Measurements from ENCODE around the gene TSPAN32. TPM values are rescaled to one million over a fixed set of nuclear protein-coding genes. Genes with fewer than 3 reads are reported as not detected.
"Not testable (repeated sequence)": the region's sequence is repeated elsewhere in the genome, so short reads cannot be mapped to it uniquely, and the experiment has no call there.

The TSPAN32 gene
- total RNA-seq, 1 donor from 2014 or later: 15.0 TPM

- no peak for DNase-seq (ENCODE audit: missing footprints)
- intact Hi-C loops (cut with DNase I): no loop called here
- no peak for ATAC-seq
These were observed 44.2 kb downstream of the TSPAN32 start for GRCh38 chr11:2346014-2346413.

- ATAC-seq (no peak), DNase-seq (ENCODE audit: missing footprints) (no peak)
- intact Hi-C loops (cut with DNase I): no loop called here
These were observed 44.9 kb downstream of the TSPAN32 start for GRCh38 chr11:2346586-2347307.

- intact Hi-C loops (cut with DNase I): no loop called here
- ATAC-seq: no peak
- DNase-seq (ENCODE audit: missing footprints): no peak
These were observed 45.6 kb downstream of the TSPAN32 start for GRCh38 chr11:2347308-2347830.

- intact Hi-C loops (cut with DNase I): no loop called here
These were observed 47.2 kb downstream of the TSPAN32 start for GRCh38 chr11:2348986-2349385.

GRCh38 chr11:2351701-2352100 lies 49.9 kb downstream of the TSPAN32 start:
- intact Hi-C loops (cut with DNase I): no loop called here
- ATAC-seq (no peak), DNase-seq (ENCODE audit: missing footprints) (no peak)

More at GRCh38 chr11:2348986-2349385, 47.2 kb downstream of the TSPAN32 start:
- ATAC-seq (no peak), DNase-seq (ENCODE audit: missing footprints) (no peak)

- DNase-seq (ENCODE audit: missing footprints): no peak
- ATAC-seq: no peak
- intact Hi-C loops (cut with DNase I): no loop called here
These were observed 50.6 kb downstream of the TSPAN32 start for GRCh38 chr11:2352420-2352819.

- ATAC-seq (no peak), DNase-seq (ENCODE audit: missing footprints) (no peak)
- intact Hi-C loops (cut with DNase I): no loop called here
These were observed 53.3 kb downstream of the TSPAN32 start for GRCh38 chr11:2355000-2355644.

- no peak for ATAC-seq
- no peak for DNase-seq (ENCODE audit: missing footprints)
- intact Hi-C loops (cut with DNase I): no loop called here
These were observed 55.4 kb downstream of the TSPAN32 start for GRCh38 chr11:2357246-2357645.

GRCh38 chr11:2357651-2358050 lies 55.8 kb downstream of the TSPAN32 start:
- intact Hi-C loops (cut with DNase I): not testable (repeated sequence)

GRCh38 chr11:2358754-2359442 lies 57.1 kb downstream of the TSPAN32 start:
- no peak for ATAC-seq
- intact Hi-C loops (cut with DNase I): no loop called here
- no peak for DNase-seq (ENCODE audit: missing footprints)

More at GRCh38 chr11:2357651-2358050, 55.8 kb downstream of the TSPAN32 start:
- not testable (repeated sequence) for ATAC-seq; DNase-seq (ENCODE audit: missing footprints)

- ATAC-seq (no peak), DNase-seq (ENCODE audit: missing footprints) (no peak)
- intact Hi-C loops (cut with DNase I): no loop called here
These were observed 57.7 kb downstream of the TSPAN32 start for GRCh38 chr11:2359557-2359956.

- ATAC-seq: no peak
- intact Hi-C loops (cut with DNase I): no loop called here
These were observed 58.3 kb downstream of the TSPAN32 start for GRCh38 chr11:2360081-2360642.

GRCh38 chr11:2361565-2361964 lies 59.8 kb downstream of the TSPAN32 start:
- no peak for ATAC-seq
- intact Hi-C loops (cut with DNase I): no loop called here
- no peak for DNase-seq (ENCODE audit: missing footprints)

More at GRCh38 chr11:2360081-2360642, 58.3 kb downstream of the TSPAN32 start:
- DNase-seq (ENCODE audit: missing footprints): no peak

GRCh38 chr11:2362414-2362813 lies 60.6 kb downstream of the TSPAN32 start:
- no peak for DNase-seq (ENCODE audit: missing footprints)
- ATAC-seq: no peak
- intact Hi-C loops (cut with DNase I): no loop called here

GRCh38 chr11:2363130-2363529 lies 61.3 kb downstream of the TSPAN32 start:
- ATAC-seq: no peak
- intact Hi-C loops (cut with DNase I): no loop called here
- no peak for DNase-seq (ENCODE audit: missing footprints)

- intact Hi-C loops (cut with DNase I): no loop called here
- DNase-seq (ENCODE audit: missing footprints) (no peak), ATAC-seq (no peak)
These were observed 62.0 kb downstream of the TSPAN32 start for GRCh38 chr11:2363577-2364370.

GRCh38 chr11:2364386-2364785 lies 62.6 kb downstream of the TSPAN32 start:
- ATAC-seq; intact Hi-C loops (cut with DNase I); DNase-seq (ENCODE audit: missing footprints): not testable (repeated sequence)

- DNase-seq (ENCODE audit: missing footprints) (no peak), ATAC-seq (no peak)
- intact Hi-C loops (cut with DNase I): no loop called here
These were observed 63.9 kb downstream of the TSPAN32 start for GRCh38 chr11:2365571-2366210.
